ENCODE data around the gene TH. TPM values are rescaled to one million over a fixed set of nuclear protein-coding genes. Genes with fewer than 3 reads are reported as not detected.

TH gene
- under 0.01 TPM in 1 of 2 replicates, not detected in the other for total RNA-seq

GRCh38 chr11:2171591-2172003 is at the start of gene TH:
TH (minus strand) TSS chr11:2171815; CDS start chr11:2171786, 29 bp downstream.

GRCh38 chr11:2160736-2161259 is 10.8 kb downstream of the TH start, which contains the start of gene INS:
INS (minus strand) TSS chr11:2161209; CDS start chr11:2160971, 238 bp downstream.

GRCh38 chr11:2139123-2139521 is 32.5 kb downstream of the TH start, which contains the start of gene IGF2:
IGF2 (minus strand) TSS chr11:2139389; CDS start chr11:2135523, 3,866 bp downstream.

Other genes with a start within 250 kb of the TH start
- gene MRPL23, start 224.5 kb downstream of the TH start, total RNA-seq: 97.1 and 238 TPM in 2 replicates
- 2.9 and 29.9 TPM in 2 replicates for gene H19, start 174.0 kb downstream of the TH start, total RNA-seq
- under 0.01 and 2.6 TPM in 2 replicates for gene IGF2, start 32.4 kb downstream of the TH start, total RNA-seq
- not detected in 2 replicates for gene INS, start 10.6 kb downstream of the TH start, total RNA-seq
- gene ASCL2, start 98.8 kb upstream of the TH start, total RNA-seq: not detected in 2 replicates
- gene C11orf21, start 130.1 kb upstream of the TH start, total RNA-seq: not detected in 2 replicates
- under 0.01 and 0.17 TPM in 2 replicates for gene TSPAN32, start 130.2 kb upstream of the TH start, total RNA-seq
- gene CD81, start 205.5 kb upstream of the TH start, total RNA-seq: 580 and 688 TPM in 2 replicates
- gene TSSC4, start 228.9 kb upstream of the TH start, total RNA-seq: 44.5 and 59.4 TPM in 2 replicates